Epithelial cell of esophagus (primary cell): ENCODE data around the gene NUDT22.

Source experiments
- DNase-seq: peaks from one replicate; pipeline ENCODE4 v3.0.0; 2010; ENCODE audit warnings: low read depth
- H3K4me3 ChIP-seq: 2 replicates; pipeline ENCODE4 v1.5.1; 2011; ENCODE audit warnings: mild to moderate bottlenecking, low read length, control low read depth
- TF ChIP-seq, protein P1 (sequence below): IDR thresholded peaks from 2 replicates; pipeline ENCODE4 v1.5.1; 2011; ENCODE audit warnings: low read depth, mild to moderate bottlenecking, low read length, control low read depth, inconsistent platforms; ENCODE audit not compliant: insufficient read depth; ENCODE audit errors: missing control alignments

NUDT22 gene

DNA sequence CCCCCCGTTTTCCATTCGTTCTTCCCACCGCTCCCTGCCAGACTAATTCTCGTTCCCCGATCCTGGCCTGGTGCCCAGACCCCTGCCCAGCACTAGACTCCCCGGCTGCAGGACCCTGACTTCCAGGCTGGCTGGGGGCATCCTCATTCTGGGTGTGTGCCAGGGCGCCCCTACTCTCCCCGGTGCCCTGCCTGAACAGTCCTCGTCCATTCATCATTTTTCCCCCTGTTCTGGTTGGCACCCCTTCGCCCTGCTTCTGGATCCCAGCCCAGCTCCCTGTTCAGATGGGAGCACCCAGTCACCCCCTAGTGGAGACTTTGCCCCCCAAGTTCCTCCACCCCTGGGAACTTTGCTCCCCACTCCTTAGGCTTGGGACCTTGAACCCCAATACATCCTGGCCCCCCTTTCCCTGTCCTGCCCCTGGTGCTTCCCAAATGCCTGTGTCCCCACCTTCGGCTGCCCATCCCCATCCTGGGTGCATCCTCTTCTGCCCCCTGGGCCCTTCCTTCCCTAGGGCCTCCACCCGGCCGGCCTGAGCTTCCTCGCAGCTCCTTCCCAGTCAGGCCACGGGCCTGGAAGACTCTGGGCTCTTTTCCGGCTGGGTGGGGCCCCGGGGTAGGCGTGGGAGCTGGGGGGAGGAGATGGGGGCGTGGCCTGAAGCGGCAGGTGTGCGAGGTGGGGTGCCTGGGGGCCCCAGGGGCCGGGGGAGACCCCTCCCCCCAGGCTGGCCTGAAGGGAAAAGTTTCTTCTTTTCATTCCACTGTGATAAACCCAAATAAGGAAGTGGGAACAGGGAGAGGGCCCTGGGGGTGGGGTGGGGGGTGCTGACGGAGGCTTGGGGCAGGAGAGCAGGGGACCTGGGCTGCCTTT, 26.2 kb downstream of the NUDT22 start:
- peak; percentile 72 for DNase-seq
- H3K4me3 ChIP-seq = peak overlapping the region; percentile 90
- TF ChIP-seq, protein P1, sequence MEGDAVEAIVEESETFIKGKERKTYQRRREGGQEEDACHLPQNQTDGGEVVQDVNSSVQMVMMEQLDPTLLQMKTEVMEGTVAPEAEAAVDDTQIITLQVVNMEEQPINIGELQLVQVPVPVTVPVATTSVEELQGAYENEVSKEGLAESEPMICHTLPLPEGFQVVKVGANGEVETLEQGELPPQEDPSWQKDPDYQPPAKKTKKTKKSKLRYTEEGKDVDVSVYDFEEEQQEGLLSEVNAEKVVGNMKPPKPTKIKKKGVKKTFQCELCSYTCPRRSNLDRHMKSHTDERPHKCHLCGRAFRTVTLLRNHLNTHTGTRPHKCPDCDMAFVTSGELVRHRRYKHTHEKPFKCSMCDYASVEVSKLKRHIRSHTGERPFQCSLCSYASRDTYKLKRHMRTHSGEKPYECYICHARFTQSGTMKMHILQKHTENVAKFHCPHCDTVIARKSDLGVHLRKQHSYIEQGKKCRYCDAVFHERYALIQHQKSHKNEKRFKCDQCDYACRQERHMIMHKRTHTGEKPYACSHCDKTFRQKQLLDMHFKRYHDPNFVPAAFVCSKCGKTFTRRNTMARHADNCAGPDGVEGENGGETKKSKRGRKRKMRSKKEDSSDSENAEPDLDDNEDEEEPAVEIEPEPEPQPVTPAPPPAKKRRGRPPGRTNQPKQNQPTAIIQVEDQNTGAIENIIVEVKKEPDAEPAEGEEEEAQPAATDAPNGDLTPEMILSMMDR = peak; percentile 34

DNA sequence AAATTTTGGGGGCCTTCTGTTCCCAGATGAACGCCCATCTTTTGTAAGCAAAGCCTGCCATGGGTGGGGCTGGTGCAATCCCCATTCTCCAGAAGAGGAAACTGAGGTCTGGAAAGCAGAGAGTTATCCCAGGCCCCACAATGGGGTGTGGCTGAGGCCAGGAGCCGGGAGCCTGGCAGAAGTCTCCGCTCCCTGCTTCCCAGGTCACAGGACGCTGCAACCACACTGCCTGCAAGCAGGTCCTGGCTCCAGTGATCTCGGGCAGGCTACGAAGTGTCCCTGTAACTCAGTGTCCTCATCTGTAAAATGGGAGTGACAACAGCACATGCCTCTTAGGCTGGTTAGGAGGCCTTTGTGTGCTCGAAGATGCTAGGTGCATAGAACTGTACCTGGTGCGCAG, 27.0 kb downstream of the NUDT22 start:
- peak overlapping the region; percentile 90 for H3K4me3 ChIP-seq

DNA sequence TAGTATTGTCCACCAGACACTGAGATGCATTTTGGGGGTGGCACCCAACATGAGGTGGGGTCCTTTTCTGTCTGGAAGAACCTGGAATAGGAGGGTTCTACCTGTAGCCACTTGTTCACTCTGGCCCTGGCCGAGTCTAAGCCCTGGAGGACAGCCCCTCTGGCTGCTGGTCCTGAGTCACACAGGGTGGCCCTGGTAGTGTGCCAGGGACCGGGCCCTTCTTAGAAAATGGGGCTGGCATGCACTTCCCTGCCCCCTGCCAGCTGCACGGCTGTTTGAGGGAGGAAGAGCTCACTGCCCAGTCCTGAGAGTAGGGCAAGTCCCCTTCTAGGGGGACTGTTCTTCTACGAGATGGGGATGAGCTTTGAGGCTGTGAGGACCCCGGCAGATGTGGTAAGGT, 27.4 kb downstream of the NUDT22 start:
- TF ChIP-seq, protein P1 = no peak
- DNase-seq = no peak
- H3K4me3 ChIP-seq = no peak overlapping the region

More for the DNA sequence above, 27.0 kb downstream of the NUDT22 start:
- TF ChIP-seq, protein P1 = no peak
- DNase-seq = no peak

DNA sequence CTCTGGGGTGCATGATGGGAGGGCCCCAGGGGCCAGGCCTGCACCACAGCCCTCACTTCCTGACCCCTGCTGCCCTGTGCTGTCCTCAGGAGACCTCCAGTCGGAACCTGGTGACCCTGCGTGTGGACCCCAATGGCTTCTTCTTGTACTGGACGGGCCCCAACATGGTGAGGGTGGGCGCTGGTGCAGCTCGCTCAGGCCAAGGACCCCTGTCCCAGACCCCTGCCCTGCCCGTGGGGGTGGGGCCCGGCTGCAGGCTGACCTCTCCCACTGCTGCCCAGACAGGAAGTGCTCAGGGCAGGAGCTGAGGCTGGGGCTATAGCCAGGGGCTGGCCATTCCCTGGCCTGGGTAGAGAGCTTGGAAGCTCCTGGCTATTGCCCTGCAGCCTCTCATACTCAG, 28.3 kb downstream of the NUDT22 start:
- H3K4me3 ChIP-seq = no peak overlapping the region
- TF ChIP-seq, protein P1 = no peak
- DNase-seq = no peak

DNA sequence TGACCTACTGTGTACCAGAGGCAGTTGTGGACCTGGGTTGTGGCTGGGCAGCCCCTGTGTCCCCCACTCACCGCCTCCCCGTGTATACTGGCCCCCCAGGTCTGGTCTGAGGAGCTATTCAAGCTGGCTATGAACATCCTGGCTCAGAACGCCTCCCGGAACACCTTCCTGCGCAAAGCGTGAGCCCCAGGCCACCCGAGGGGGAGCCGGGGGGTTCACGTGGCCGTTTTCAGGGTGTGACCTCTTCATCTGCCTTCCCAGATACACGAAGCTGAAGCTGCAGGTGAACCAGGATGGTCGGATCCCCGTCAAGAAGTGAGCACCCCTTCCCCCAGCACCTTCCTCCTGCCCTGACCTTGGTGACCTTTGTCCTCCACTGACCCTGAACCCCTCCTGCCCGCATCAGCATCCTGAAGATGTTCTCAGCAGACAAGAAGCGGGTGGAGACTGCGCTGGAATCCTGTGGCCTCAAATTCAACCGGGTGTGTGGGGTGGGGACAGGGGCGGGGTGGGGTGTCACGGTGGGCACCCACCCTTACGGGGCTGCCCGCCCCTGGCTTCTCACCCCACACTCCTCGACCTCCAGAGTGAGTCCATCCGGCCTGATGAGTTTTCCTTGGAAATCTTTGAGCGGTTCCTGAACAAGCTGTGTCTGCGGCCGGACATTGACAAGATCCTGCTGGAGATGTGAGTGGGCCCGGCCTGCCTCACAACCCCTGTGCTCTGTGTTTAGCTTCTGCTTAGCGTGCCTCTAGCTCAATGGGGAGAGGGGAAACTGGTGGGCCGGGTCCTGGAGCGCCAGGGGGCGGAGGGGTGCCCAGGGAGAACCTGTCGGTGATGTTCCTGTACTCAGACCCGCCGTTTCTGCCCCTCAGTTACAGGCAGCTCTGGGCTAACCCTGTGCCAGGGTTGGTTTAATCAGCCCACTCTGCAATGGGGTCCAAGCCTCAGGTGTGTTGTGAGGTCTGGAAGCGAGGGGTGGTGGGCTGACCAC, 29.4 kb downstream of the NUDT22 start:
- DNase-seq = no peak
- TF ChIP-seq, protein P1 = no peak
- H3K4me3 ChIP-seq = no peak overlapping the region

DNA sequence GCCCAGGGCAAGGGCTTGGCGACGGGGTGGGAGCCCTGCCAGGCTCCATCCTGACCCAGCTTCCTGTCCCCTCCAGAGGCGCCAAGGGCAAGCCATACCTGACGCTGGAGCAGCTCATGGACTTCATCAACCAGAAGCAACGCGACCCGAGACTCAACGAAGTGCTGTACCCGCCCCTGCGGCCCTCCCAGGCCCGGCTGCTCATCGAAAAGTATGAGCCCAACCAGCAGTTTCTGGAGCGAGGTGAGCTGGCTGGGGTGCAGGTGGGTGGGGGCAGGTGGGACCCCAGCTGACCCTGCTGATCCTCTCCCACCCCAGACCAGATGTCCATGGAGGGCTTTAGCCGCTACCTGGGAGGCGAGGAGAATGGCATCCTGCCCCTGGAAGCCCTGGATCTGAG, 30.2 kb downstream of the NUDT22 start:
- TF ChIP-seq, protein P1 = no peak
- DNase-seq = no peak
- H3K4me3 ChIP-seq = no peak overlapping the region
